MV-4-11 (cell line): ENCODE results near the gene BOD1L1.
A peak's percentile ranks its signal among the peaks of the same experiment; 100 is the strongest.
"Not testable (repeated sequence)": the region's sequence is repeated elsewhere in the genome, so short reads cannot be mapped to it uniquely, and the experiment has no call there.

Experiments
- DNase-seq: peaks from one replicate; lab custom pipeline; 2025; lab: John Stamatoyannopoulos, UW

BOD1L1 gene

DNA sequence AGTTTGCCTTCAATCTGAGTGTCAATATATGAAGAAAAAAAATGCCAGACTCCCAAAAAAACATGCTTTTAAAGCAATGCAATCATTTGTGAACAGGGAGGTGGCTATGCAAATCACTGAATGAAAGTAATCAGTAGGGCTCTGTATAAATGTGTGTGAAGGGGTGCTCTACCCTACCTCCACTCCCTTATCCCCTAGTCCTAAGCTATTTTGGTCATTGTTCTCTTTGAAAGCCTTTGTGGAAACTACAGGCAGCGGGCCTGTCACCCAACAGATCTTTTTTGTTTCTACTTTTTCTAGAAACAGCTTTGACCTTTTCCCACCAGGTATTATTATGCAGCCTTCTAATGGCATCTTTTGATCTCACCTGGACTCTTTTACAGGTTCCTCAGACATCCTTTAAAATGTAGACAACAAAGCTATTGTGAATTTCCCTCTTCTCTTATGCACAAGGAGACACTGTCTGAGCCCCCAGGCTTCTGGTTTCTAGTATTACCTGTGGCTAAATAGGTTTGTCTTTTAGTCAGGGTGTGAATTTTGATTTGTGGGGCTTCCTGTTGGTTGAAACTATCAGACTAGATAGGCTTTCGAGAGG is 9.2 kb downstream of the BOD1L1 start:
- DNase-seq: no peak

GRCh38 chr4:13617801-13618200 is 9.7 kb downstream of the BOD1L1 start:
- no peak for DNase-seq

DNA sequence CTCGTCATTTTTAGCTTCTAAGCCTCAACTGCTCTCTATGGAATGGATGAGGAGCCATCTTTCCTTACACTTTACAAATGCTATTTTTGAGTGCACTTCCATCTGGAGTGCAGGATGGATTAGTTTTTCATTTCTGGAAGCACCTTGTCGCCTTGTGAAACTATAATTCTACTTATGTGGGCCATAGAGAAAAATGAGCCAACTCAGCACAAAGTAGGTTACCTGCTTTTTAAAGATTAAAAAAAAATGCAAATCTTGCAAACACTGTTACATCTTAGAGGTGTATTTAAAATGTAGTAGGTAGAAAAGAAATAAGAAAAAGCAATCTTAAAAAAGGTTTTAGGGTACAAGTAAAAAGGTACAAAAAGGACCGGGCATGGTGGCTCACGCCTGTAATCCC is 10.9 kb downstream of the BOD1L1 start:
- no peak for DNase-seq

- peak; percentile 72 for DNase-seq
Measured at GRCh38 chr4:13615161-13615560, 12.4 kb downstream of the BOD1L1 start.

- no peak for DNase-seq
Measured at GRCh38 chr4:13612569-13612968, 15.0 kb downstream of the BOD1L1 start.

- no peak for DNase-seq
Measured at GRCh38 chr4:13611283-13611842, 16.2 kb downstream of the BOD1L1 start.

GRCh38 chr4:13605330-13605729 is 22.2 kb downstream of the BOD1L1 start:
- no peak for DNase-seq

- no peak for DNase-seq
Measured at GRCh38 chr4:13601848-13602247, 25.7 kb downstream of the BOD1L1 start.

GRCh38 chr4:13601048-13601447 is 26.5 kb downstream of the BOD1L1 start:
- DNase-seq: peak; percentile 94

DNA sequence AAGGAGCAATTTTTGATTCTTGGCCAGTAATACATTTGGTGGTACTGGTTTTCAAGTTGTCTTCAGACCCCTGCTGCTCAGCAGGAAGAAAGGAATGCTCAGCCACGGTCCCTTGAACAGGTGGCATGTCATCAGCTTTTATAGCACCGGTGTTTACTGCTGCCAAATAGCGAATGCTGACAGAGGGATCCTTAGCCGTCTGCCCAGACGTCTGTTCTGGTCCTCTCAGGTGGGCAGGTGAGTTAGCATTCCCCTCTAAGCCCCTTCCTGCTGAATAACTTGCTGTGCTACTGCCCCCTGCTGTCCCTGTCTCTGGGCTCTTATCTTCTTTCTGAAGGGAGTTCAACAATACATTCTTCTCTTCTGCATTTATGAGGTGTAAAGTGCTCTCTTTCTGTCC is 28.4 kb downstream of the BOD1L1 start:
- no peak for DNase-seq

GRCh38 chr4:13597604-13598003 is 29.9 kb downstream of the BOD1L1 start:
- DNase-seq: no peak

GRCh38 chr4:13597141-13597540 is 30.4 kb downstream of the BOD1L1 start:
- DNase-seq: no peak

- DNase-seq: no peak
Measured at GRCh38 chr4:13592220-13592619, 35.3 kb downstream of the BOD1L1 start.

- DNase-seq: no peak
Measured at GRCh38 chr4:13590766-13591165, 36.8 kb downstream of the BOD1L1 start.

- no peak for DNase-seq
Measured at GRCh38 chr4:13588954-13589353, 38.6 kb downstream of the BOD1L1 start.

DNA sequence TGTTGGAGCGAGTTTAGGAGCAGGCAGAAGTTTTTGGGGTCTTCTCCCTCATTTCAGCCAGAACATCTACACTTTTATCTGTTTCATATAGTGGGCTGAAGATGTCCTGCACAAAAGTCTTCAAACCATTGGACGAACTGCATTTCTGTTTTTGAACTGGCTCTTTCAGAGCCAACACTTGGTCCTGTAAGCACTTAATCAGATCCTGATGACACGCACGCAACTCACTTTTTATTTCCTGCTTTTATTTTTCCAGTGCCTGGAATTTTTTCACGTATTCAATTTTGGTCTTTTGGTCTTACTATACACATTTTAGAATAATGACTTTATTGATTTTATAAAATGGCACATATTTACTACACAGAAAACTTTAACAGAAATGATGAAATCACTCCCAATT is 43.0 kb downstream of the BOD1L1 start:
- DNase-seq: no peak

DNA sequence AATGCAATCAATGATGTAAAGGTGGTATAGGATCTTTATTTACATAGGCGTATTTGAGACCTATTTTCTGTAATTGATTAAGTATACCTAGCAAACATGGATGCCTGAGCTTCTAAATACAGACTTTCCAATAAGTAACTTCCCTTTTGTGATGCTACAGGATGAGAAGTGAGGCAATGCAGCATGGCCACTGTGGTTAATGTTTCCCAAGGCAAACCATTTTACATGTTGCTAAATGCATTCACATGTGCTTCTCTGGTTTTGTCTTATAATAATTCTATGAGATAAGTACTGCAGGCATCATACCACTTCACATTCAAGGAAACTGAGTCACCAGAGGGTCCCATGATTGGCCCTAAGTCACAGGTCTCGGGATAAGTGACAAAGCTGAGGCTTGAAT is 47.5 kb downstream of the BOD1L1 start:
- peak; percentile 90 for DNase-seq

DNA sequence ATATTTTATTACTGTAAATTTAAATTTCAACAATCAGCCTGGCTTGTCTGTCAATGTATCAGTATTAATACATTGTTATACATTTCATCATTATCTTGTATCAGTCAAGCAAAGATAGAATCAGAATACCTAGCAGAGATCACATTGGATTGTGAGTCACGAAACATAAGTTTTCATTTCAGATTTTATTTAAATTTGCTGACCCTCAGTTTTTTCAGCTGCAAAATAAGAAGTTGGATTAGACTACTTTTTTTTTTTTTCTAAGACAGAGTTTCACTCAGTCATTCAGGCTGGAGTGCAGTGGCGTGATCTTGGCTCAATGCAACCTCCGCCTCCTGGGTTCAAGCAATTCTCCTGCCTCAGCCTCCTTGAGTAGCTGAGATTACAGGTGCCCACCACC is 49.9 kb downstream of the BOD1L1 start:
- DNase-seq: no peak

DNA sequence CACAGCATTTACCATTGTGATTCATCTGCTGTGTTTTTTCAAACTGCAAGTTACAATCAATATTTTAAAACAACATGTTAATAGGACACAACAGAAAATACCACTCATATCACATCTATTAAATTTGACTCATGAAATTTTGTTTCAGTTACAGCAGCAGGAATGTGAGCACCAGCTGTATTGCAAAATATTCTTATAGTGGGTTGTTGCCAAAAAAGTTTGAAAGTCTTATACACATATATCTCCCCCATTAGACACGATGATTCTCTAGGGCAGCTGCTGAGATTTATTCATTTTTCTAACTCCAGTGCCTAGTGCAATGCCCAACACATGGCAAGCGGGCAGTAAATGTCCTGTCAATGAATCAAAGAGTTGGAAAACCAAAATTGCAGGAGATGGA is 56.6 kb downstream of the BOD1L1 start:
- no peak for DNase-seq

DNA sequence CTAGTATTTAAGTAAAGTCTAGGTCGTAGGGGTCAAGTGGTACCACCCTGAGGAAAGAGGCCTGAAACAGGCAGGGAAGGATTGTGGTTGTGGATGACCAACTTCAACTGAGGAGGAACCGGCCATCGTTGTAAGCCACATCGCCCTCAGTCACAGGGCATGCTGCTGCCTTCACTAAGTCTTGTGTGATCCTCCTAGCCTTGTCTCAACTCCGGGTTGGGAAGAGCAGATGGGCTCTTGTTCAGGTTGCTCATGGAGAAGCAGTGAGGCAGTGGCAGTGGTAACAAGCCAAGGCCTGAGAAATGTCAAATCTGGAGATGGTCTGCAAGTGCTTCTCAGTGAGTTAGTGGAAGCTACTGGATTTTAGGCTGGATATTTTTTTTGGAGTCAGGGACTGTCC is 60.4 kb downstream of the BOD1L1 start:
- no peak for DNase-seq

GRCh38 chr4:13562876-13563275 is 64.6 kb downstream of the BOD1L1 start:
- DNase-seq: no peak

DNA sequence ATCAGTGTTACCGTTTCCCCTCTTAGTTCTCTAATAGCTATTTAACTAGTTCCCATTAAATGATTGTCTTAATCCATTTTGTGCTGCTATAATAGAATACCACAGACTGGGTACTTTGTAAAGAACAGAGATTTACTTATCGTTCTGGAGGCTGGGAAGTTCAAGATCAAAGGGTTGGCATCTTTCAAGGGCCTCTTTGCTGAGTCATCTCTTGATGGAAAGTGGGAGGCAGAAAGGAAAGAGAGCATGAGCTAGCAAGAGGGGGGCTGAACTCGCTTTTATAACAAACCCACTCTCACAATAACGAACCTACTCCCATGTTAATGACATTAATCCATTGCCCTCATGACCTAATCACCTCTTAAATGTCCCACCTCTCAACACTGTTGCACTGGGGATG is 65.9 kb downstream of the BOD1L1 start:
- no peak for DNase-seq

DNA sequence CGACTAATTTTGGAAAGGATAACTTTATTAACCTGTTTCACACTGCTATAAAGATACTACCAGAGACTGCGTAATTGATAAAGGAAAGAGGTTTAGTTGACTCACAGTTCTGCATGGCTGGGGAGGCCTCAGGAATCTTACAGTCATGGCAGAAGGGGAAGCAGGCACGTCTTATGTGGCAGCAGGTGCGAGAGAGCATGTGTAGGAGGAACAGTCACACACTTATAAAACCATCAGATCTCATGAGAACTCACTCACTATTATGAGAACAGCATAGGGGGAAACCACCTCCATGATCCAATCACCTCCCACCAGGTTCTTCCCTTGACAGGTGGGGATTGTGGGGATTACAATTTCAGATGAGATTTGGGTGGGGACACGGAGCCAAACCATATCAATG is 67.4 kb downstream of the BOD1L1 start:
- DNase-seq: not testable (repeated sequence)

- DNase-seq: peak; percentile 42
Measured at GRCh38 chr4:13559413-13559812, 68.1 kb downstream of the BOD1L1 start.
